ENCODE data around the gene CASD1.

Gene CASD1

GRCh38 chr7:94588075-94588474, 78.5 kb downstream of the CASD1 start:
- DNase-seq = no peak

DNA sequence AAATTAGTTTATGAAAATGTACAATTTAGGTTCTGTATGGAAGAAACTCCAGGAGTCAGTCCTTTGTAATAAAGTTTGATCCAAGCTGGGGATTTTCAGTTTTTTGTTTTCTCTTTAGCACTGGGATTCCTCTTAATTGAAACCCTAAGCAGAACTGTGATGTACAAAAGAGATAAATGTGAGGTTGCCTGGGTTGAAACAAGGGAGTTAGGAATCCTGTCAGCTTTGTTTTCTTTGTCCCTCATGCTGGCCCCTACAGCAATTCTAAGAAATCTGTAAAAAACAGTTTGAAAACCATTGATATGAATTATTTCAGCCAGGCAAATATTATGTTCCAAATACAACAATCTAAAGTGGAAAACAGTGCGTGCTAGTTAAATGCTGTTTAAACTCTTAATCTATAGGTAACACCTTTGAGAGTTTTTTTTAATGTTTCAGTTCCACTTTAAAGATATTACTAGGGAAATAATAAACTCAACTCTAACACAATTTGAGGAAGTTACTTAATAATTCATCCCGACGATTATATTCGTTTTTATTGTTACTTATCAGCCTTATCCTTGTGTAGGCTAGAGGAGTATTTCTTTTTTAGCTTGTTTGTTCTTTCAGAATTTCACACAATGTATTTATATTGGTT, 81.0 kb downstream of the CASD1 start:
- DNase-seq = no peak

- no peak for DNase-seq
These were observed 81.6 kb downstream of the CASD1 start for GRCh38 chr7:94591176-94591575.

- DNase-seq = no peak
These were observed 85.3 kb downstream of the CASD1 start for GRCh38 chr7:94594882-94595281.

- DNase-seq = no peak
These were observed 86.1 kb downstream of the CASD1 start for GRCh38 chr7:94595717-94596116.

DNA sequence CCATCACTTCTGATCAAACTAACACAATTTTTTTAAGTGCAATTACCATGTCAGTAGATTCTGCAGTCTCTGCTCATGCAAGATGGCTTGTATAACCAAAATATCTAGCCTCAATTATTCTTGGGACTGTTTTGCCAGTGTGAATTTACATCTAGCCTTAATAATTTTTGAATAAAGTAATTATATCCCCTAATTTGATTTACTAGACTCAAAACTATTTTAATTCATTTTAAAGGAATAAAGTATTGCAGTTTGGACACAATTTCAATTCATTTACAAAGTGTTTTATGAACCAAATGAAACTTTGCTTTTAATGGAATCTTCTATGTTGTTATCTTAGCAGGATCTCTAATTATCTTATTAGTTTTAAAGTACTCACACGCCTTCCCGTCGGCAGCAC, 90.7 kb downstream of the CASD1 start:
- no peak for DNase-seq

DNA sequence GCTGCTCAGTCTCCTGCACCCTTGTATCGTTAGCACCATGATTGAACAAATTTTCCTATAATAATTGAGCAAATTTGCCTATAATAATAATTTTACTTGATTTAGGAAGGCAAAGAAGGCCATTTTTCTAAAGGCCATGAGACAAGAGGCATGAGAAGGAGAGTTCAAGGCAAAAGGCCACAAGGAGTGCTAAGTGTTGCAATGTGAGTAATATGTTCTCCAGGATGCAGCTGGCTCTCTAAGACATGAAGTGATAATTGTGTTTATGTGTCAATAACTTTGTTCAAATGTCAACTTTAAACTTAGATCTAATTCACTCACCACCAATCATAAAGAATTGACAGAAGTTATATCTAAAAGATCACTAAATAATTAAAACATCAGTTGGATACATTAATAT, 92.6 kb downstream of the CASD1 start:
- DNase-seq = no peak

DNA sequence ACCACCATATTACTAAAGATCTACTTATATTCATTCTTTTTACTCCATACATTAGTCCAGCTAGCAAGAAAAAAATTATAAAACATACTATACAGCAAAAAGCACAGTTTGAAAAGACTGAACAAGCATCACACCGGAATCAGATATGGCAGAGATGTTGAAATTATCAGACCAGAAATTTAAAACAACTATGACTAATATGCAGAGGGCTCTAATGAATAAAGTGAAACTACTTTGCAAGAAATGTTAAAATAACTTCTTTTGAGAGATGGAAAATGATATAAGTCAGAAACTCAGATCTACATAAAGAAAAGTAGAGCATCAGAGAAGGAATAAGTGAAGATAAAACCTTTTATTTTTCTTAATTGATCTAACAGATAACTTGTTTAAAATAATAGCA, 95.4 kb downstream of the CASD1 start:
- DNase-seq = no peak

Data from SW 1271 (cell line).